Measurements from ENCODE around the gene GIT2. TPM values are rescaled to one million over a fixed set of nuclear protein-coding genes. Genes with fewer than 3 reads are reported as not detected.

Gene GIT2
- total RNA-seq, 4 donors from 2014 or later, result 25.3 to 64.0 (median 44.0) TPM

DNA sequence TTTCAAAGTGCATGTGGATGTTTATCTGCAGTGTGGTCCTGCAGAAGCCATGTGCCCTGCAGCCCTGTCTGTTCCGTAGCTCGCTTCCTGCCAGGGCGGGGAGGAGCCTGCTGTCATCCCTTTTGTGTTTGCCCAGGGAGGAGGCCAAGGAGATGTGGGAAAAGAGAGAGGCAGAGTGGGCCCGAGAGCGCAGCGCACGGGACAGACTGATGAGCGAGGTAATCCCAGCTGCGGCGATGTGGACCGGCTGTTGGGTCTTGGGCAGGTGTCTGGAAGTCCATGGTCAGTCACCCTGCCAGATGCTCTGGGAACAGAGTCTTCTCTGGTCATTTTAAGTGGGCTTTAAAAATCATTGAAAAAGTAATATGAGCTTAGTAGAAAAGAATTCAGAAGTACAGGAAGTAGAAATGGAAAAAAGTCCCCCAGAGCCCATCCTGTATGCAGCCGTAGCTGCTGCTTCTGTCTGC lies 83.3 kb downstream of the GIT2 start:
- no peaks in the 10 kb centered on the region for H3K27me3 ChIP-seq
- H3K9me3 ChIP-seq, result no peaks in the 10 kb centered on the region
- peaks cover 0 to 32% (median 15%) of the 10 kb centered on the region in 4 donors for H3K36me3 ChIP-seq
- no peak overlapping the region for H3K27ac ChIP-seq
- in situ Hi-C loops (cut with MboI; ENCODE audit: low pct_ligation_motif_present in 1 of 4, low pct_unique_long_range_greater_than_20kb in 1 of 4, low sequenced_read_pairs in 3 of 4), result no loop called here
- no peak overlapping the region for H3K4me3 ChIP-seq
- intact Hi-C loops (cut with DNase I; ENCODE audit: low total_unique reads), result no loop called here
- TF ChIP-seq POLR2AphosphoS5 (IDR thresholded peaks at IDR 0.05), result no peak
- TF ChIP-seq POLR2A (IDR thresholded peaks at IDR 0.05), result no peak
- no peak for TF ChIP-seq EP300 (IDR thresholded peaks at IDR 0.05; ENCODE audit: low read depth)
- TF ChIP-seq, protein P1, sequence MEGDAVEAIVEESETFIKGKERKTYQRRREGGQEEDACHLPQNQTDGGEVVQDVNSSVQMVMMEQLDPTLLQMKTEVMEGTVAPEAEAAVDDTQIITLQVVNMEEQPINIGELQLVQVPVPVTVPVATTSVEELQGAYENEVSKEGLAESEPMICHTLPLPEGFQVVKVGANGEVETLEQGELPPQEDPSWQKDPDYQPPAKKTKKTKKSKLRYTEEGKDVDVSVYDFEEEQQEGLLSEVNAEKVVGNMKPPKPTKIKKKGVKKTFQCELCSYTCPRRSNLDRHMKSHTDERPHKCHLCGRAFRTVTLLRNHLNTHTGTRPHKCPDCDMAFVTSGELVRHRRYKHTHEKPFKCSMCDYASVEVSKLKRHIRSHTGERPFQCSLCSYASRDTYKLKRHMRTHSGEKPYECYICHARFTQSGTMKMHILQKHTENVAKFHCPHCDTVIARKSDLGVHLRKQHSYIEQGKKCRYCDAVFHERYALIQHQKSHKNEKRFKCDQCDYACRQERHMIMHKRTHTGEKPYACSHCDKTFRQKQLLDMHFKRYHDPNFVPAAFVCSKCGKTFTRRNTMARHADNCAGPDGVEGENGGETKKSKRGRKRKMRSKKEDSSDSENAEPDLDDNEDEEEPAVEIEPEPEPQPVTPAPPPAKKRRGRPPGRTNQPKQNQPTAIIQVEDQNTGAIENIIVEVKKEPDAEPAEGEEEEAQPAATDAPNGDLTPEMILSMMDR (IDR thresholded peaks at IDR 0.05), result no peak
- no peak for DNase-seq
- WGBS, 2 donors (ENCODE audit: low coverage in 1 of 2), result 89 to 94% methylated on average over 8 to 12 of the region's 12 CpGs
- H3K4me1 ChIP-seq, result no peaks in the 10 kb centered on the region

DNA sequence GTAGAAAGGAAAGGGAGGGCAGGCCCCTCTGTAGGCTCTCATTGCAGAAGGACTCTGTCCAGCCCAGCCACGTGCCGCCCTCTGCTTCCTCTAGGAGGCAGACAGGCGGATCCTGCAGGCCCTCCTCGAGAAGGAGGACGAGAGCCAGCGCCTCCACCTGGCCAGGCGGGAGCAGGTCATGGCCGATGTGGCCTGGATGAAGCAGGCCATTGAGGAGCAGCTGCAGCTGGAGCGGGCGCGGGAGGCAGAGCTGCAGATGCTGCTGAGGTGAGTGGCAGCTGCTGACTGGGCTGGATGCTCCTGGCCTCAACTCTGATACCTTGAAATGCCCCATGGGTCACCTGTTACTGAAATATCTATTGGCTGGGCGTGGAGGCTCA lies 85.2 kb downstream of the GIT2 start:
- Histone ChIP-seq H3K4me3 (no peak overlapping the region), H3K4me1 (no peaks in the 10 kb centered on the region), H3K36me3 (peaks cover 0 to 31% (median 12%) of the 10 kb centered on the region in 4 donors), H3K9me3 (no peaks in the 10 kb centered on the region), H3K27me3 (no peaks in the 10 kb centered on the region), H3K27ac (no peak overlapping the region)
- intact Hi-C loops (cut with DNase I; ENCODE audit: low total_unique reads), result no loop called here
- no peak for DNase-seq
- TF ChIP-seq EP300 (IDR thresholded peaks at IDR 0.05; ENCODE audit: low read depth) (no peak), POLR2A (IDR thresholded peaks at IDR 0.05) (no peak), POLR2AphosphoS5 (IDR thresholded peaks at IDR 0.05) (no peak)
- TF ChIP-seq, protein P1 (IDR thresholded peaks at IDR 0.05), result no peak
- in situ Hi-C loops (cut with MboI; ENCODE audit: low pct_ligation_motif_present in 1 of 4, low pct_unique_long_range_greater_than_20kb in 1 of 4, low sequenced_read_pairs in 3 of 4), result no loop called here
- WGBS, 2 donors (ENCODE audit: low coverage in 1 of 2), result 78% methylated on average over 12 of the region's 12 CpGs; no CpG with 5 or more reads in 1 of the 2 donors

DNA sequence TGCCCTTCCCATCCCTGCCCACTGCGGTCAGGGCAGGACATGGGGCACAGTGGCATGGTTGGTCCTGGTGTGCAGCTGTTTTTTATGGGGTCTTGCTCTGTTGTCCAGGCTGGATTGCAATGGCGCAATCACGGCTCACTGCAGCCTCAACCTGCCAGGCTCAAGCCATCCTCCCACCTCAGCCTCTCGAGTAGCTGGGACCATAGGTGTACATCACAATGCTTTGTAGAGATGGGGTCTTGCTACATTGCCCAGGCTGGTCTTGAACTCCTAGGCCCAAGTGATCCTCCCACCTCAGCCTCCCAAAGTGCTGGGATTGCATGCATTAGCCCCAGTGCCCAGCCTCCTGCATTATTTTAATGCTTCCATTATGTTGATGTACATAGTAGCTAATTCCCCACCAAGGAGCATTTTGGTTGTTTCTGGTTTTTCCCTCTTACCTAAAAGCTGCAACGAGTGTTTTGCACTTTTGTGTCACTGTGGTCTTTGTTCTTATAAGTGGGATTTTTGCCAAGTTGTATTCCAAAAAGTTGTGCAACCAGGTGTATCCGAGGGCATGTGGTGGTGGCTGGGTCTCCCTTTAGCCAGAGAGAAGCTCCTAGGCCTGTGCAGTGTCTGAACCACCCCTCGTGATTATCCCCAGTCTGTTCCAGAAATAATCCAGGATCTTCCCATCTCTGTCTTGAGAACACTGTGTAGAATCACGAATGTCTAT lies 85.8 kb downstream of the GIT2 start:
- intact Hi-C loops (cut with DNase I; ENCODE audit: low total_unique reads), result no loop called here
- Histone ChIP-seq H3K9me3 (no peaks in the 10 kb centered on the region), H3K36me3 (peaks cover 0 to 35% (median 16%) of the 10 kb centered on the region in 4 donors), H3K4me1 (no peaks in the 10 kb centered on the region), H3K4me3 (no peak overlapping the region), H3K27ac (no peak overlapping the region), H3K27me3 (no peaks in the 10 kb centered on the region)
- in situ Hi-C loops (cut with MboI; ENCODE audit: low pct_ligation_motif_present in 1 of 4, low pct_unique_long_range_greater_than_20kb in 1 of 4, low sequenced_read_pairs in 3 of 4), result no loop called here
- TF ChIP-seq POLR2A (IDR thresholded peaks at IDR 0.05), result no peak
- TF ChIP-seq POLR2AphosphoS5 (IDR thresholded peaks at IDR 0.05), result no peak
- TF ChIP-seq, protein P1 (IDR thresholded peaks at IDR 0.05), result no peak
- TF ChIP-seq EP300 (IDR thresholded peaks at IDR 0.05; ENCODE audit: low read depth), result no peak
- no peak for DNase-seq
- 82 to 88% methylated on average over 3 to 8 of the region's 8 CpGs for WGBS, 2 donors (ENCODE audit: low coverage in 1 of 2)

DNA sequence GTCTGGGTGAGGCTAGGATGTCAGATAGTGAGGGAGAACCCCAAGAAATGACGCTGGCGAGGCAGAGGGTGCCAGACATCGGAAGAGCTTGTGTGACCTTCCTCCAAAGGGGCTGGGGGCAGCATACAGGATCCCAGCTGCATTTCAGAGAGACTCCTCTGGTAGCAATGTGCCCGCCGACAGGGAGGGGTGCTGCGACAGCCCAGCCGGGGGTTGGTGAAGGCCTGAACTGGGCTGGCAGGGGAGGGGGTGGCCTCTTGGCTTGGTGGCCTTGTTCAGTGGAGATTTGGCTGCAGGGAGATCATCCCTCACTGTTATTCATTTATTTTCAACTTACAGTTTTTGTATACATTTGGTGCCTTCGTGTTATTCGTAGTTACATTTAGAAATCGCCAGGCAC lies 90.9 kb downstream of the GIT2 start:
- intact Hi-C loops (cut with DNase I; ENCODE audit: low total_unique reads) (no loop called here), in situ Hi-C loops (cut with MboI; ENCODE audit: low pct_ligation_motif_present in 1 of 4, low pct_unique_long_range_greater_than_20kb in 1 of 4, low sequenced_read_pairs in 3 of 4) (no loop called here)
- WGBS, 2 donors (ENCODE audit: low coverage in 1 of 2), result 90 to 97% methylated on average over 9 to 10 of the region's 10 CpGs
- Histone ChIP-seq H3K27ac (no peak overlapping the region), H3K36me3 (peaks cover 0 to 43% (median 18%) of the 10 kb centered on the region in 4 donors), H3K9me3 (no peaks in the 10 kb centered on the region), H3K4me3 (no peak overlapping the region), H3K27me3 (no peaks in the 10 kb centered on the region), H3K4me1 (peaks cover 4 to 15% (median 12%) of the 10 kb centered on the region in 4 donors)
- TF ChIP-seq, protein P1 (IDR thresholded peaks at IDR 0.05), result no peak
- TF ChIP-seq EP300 (IDR thresholded peaks at IDR 0.05; ENCODE audit: low read depth) (no peak), POLR2AphosphoS5 (IDR thresholded peaks at IDR 0.05) (no peak), POLR2A (IDR thresholded peaks at IDR 0.05) (no peak)
- no peak for DNase-seq

Data from transverse colon (tissue), 4 donors.